ENCODE measurements around the gene TRIP12. TPM values are rescaled to one million over a fixed set of nuclear protein-coding genes. Genes with fewer than 3 reads are reported as not detected.

Gene TRIP12
- total and polyA plus RNA-seq, 2 of the 4 experiments (the other 2 are of a cell fraction) = 51.6 to 209 TPM

DNA sequence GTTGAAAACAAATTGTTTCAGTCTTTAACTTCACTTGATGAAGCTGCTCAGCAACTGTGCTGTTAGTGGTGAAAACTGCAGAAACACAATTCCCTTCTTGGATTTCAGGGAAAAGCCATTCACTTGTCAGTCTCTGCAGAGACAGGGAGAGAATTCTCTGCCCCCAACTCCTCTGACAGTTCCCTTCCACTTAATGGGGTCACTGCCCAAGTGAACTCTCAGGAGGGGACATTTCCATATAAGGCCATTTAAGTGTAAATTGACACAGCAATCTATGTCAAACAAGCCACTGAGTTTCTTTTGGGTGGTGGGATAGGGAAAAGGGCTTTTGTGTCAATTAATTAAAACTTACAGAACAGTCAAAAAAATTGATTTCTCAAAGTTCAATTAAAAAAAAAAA, 156.1 kb downstream of the TRIP12 start:
- H2AK9ac ChIP-seq (replicated peaks; ENCODE audit: low read depth, low read length, poor library complexity) = no peak overlapping the region
- ATAC-seq (ENCODE audit: low read depth) = no peak
- no peak overlapping the region for H3K14ac ChIP-seq (replicated peaks; ENCODE audit: low read depth, low read length)
- H3K9me3 ChIP-seq (ENCODE audit: control insufficient read depth, insufficient read depth, low read length) = no peaks in the 10 kb centered on the region
- ChIA-PET POLR2A (ENCODE audit: unreplicated experiment) (no interaction called here), CTCF (interaction anchor here (1.2 kb wide), 1 partner anchor 32 kb away, joined by 4 read pairs; no protein-coding TSS in a partner anchor)
- H3K4me2 ChIP-seq (ENCODE audit: low read depth, low read length) = no peak overlapping the region
- H4K8ac ChIP-seq (ENCODE audit: low read depth in 2 of 2, low read length in 2 of 2) = no peak overlapping the region
- H3K4ac ChIP-seq (ENCODE audit: low read depth, low read length) = no peak overlapping the region
- no peak overlapping the region for H2AFZ ChIP-seq (replicated peaks; ENCODE audit: low read length, poor library complexity)
- in situ Hi-C loops (cut with MboI; ENCODE audit: low sequenced_read_pairs) (no loop called here), dilution Hi-C loops (cut with HindIII; ENCODE audit: low sequenced_read_pairs, unreplicated experiment) (no loop called here), intact Hi-C loops (cut with micrococcal nuclease) (no loop called here)
- no peak overlapping the region for H2BK20ac ChIP-seq (ENCODE audit: low read depth, low read length)
- H2BK15ac ChIP-seq (ENCODE audit: low read depth, low read length) = no peak overlapping the region
- TF ChIP-seq RFX5 (IDR thresholded peaks at IDR 0.05; ENCODE audit: low read depth, low read length) = no peak
- H3K23ac ChIP-seq (ENCODE audit: low read depth, low read length) = no peak overlapping the region
- H3K9ac ChIP-seq (ENCODE audit: low read depth, low read length) = no peak overlapping the region
- H3K4me3 ChIP-seq (ENCODE audit: insufficient read depth, low read depth, low read length) = no peak overlapping the region
- peaks cover 30% of the 10 kb centered on the region for H3K36me3 ChIP-seq (ENCODE audit: control insufficient read depth, insufficient read depth, low read length)
- DNase-seq = no peak
- H3K4me1 ChIP-seq (ENCODE audit: control insufficient read depth, insufficient read depth, low read length) = no peaks in the 10 kb centered on the region; the same call in 1 of the 2 replicates
- no peak overlapping the region for H3K56ac ChIP-seq (ENCODE audit: extremely low read depth, insufficient read depth, low read length)
- H4K5ac ChIP-seq (ENCODE audit: low read depth, low read length) = no peak overlapping the region
- no TSS peak for BruUV-seq (replicated peaks)
- no peaks in the 10 kb centered on the region for H3K27me3 ChIP-seq (ENCODE audit: control insufficient read depth, insufficient read depth, low read length)
- H3K18ac ChIP-seq (ENCODE audit: low read depth, low read length) = no peak overlapping the region
- peaks cover 3 to 5% of the 10 kb centered on the region in 2 experiments; a peak in 2 of 4 replicates for H3K79me1 ChIP-seq (ENCODE audit: low read depth in 1 of 2, low read length in 2 of 2)
- H3K27ac ChIP-seq (ENCODE audit: insufficient read depth, low read length) = no peak overlapping the region
- no peak overlapping the region for H2AK5ac ChIP-seq (ENCODE audit: low read depth, low read length)
- H4K20me1 ChIP-seq (ENCODE audit: insufficient read depth, low read length) = no peaks in the 10 kb centered on the region
- H2BK120ac ChIP-seq (ENCODE audit: low read depth, low read length) = no peak overlapping the region
- no peak overlapping the region for H2BK5ac ChIP-seq (ENCODE audit: low read depth, low read length, poor library complexity, severe bottlenecking)
- no peak overlapping the region for H4K91ac ChIP-seq (ENCODE audit: insufficient read depth, low read depth, low read length)
- no peaks in the 10 kb centered on the region for H3K9me1 ChIP-seq (ENCODE audit: insufficient read depth, low read length)
